HCT116 (cell line): Measurements from ENCODE around the gene FAM151A.

Source experiments
- CEBPB ChIP-seq: IDR thresholded peaks from 2 replicates; pipeline ENCODE4 v1.6.1; 2012; ENCODE audit warnings: low read depth
- EZH2 ChIP-seq: fragments of 200-600 bp; sonication (generic); IDR thresholded peaks from 2 replicates; pipeline ENCODE4 v1.6.1; 2017; ENCODE audit warnings: antibody characterized with exemption, mixed run types
- EZH2phosphoT487 ChIP-seq: fragments of 200-600 bp; IDR thresholded peaks from 2 replicates; pipeline ENCODE4 v1.6.1; 2018; ENCODE audit warnings: antibody characterized with exemption, borderline replicate concordance
- FOSL1 ChIP-seq: IDR thresholded peaks from 2 replicates; pipeline ENCODE4 v1.6.1; 2012; ENCODE audit warnings: low read depth
- POLR2A ChIP-seq: IDR thresholded peaks from 2 replicates; pipeline ENCODE4 v1.7.0; 2011; ENCODE audit warnings: borderline replicate concordance; ENCODE audit not compliant: insufficient read depth, insufficient read length; ENCODE audit errors: extremely low read depth
- POLR2AphosphoS5 ChIP-seq: IDR thresholded peaks from 2 replicates; pipeline ENCODE4 v1.6.1; 2011; ENCODE audit warnings: mild to moderate bottlenecking, low read depth, low read length, moderate library complexity
- REST ChIP-seq: IDR thresholded peaks from 2 replicates; pipeline ENCODE4 v1.6.1; 2012; ENCODE audit warnings: low read depth
- SP1 ChIP-seq: IDR thresholded peaks from 2 replicates; pipeline ENCODE4 v1.6.1; 2012; ENCODE audit warnings: low read depth
- YY1 ChIP-seq: IDR thresholded peaks from 2 replicates; pipeline ENCODE4 v1.6.1; 2011; ENCODE audit warnings: low read length, low read depth, moderate library complexity, mild to moderate bottlenecking; ENCODE audit not compliant: insufficient replicate concordance; ENCODE audit errors: extremely low read depth
- ZFX ChIP-seq: fragments of 450-650 bp; IDR thresholded peaks from 2 replicates; pipeline ENCODE4 v1.6.1; 2017
- TF ChIP-seq, protein P1 (sequence below), 3 experiments: fragments of 200-600 bp in 1 of 3; sonication (generic) in 1 of 3; IDR thresholded peaks in 2 of 3; conservative IDR thresholded peaks in 1 of 3; 2 replicates each; pipeline ENCODE4 v1.5.1; 2012 to 2017; ENCODE audit warnings: low read depth in 2 of 3, low read length in 2 of 3, antibody characterized with exemption in 1 of 3, borderline replicate concordance in 1 of 3, control low read depth in 1 of 3, mild to moderate bottlenecking in 1 of 3, mixed read lengths in 1 of 3, mixed run types in 1 of 3, moderate library complexity in 1 of 3; ENCODE audit not compliant: insufficient read depth in 1 of 3
- TF ChIP-seq, protein P2 (sequence below): IDR thresholded peaks from 2 replicates; pipeline ENCODE4 v1.6.1; 2012
- TF ChIP-seq, protein P3 (sequence below): IDR thresholded peaks from 2 replicates; pipeline ENCODE4 v1.6.1; 2011; ENCODE audit warnings: mild to moderate bottlenecking, low read length, moderate library complexity; ENCODE audit not compliant: insufficient replicate concordance; ENCODE audit errors: extremely low read depth

DNA sequence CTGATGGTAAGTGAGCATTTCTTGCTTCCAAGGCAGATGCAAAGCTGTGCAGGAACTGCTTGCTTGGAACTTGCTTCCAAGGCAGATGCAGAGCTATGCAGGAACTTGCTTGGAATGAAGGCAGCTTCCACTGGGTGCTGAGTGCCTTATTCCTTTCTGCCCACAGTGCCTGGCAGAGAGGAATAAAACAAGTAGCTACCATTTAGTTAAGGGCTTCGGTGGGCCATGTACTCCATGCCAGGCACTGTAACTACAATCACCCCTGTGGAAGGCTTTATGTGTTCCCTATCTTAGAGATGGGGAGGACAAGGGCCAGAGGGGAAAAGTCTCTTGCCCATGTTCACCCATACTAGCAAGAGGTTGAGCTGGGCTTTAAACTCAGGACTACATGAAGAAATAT is 26.6 kb upstream of the FAM151A start:
- TF ChIP-seq, protein P1, sequence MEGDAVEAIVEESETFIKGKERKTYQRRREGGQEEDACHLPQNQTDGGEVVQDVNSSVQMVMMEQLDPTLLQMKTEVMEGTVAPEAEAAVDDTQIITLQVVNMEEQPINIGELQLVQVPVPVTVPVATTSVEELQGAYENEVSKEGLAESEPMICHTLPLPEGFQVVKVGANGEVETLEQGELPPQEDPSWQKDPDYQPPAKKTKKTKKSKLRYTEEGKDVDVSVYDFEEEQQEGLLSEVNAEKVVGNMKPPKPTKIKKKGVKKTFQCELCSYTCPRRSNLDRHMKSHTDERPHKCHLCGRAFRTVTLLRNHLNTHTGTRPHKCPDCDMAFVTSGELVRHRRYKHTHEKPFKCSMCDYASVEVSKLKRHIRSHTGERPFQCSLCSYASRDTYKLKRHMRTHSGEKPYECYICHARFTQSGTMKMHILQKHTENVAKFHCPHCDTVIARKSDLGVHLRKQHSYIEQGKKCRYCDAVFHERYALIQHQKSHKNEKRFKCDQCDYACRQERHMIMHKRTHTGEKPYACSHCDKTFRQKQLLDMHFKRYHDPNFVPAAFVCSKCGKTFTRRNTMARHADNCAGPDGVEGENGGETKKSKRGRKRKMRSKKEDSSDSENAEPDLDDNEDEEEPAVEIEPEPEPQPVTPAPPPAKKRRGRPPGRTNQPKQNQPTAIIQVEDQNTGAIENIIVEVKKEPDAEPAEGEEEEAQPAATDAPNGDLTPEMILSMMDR (IDR thresholded peaks at IDR 0.05 in 2 of 3, conservative IDR thresholded peaks at IDR 0.05 in 1 of 3; ENCODE audit: borderline replicate concordance in 1 of 3, insufficient read depth in 1 of 3, low read depth in 2 of 3, low read length in 2 of 3), result no peak
- TF ChIP-seq, protein P2, sequence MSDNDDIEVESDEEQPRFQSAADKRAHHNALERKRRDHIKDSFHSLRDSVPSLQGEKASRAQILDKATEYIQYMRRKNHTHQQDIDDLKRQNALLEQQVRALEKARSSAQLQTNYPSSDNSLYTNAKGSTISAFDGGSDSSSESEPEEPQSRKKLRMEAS, result no peak
- no peak for TF ChIP-seq EZH2phosphoT487
- TF ChIP-seq POLR2A, result no peak
- TF ChIP-seq REST, result no peak
- TF ChIP-seq, protein P3, sequence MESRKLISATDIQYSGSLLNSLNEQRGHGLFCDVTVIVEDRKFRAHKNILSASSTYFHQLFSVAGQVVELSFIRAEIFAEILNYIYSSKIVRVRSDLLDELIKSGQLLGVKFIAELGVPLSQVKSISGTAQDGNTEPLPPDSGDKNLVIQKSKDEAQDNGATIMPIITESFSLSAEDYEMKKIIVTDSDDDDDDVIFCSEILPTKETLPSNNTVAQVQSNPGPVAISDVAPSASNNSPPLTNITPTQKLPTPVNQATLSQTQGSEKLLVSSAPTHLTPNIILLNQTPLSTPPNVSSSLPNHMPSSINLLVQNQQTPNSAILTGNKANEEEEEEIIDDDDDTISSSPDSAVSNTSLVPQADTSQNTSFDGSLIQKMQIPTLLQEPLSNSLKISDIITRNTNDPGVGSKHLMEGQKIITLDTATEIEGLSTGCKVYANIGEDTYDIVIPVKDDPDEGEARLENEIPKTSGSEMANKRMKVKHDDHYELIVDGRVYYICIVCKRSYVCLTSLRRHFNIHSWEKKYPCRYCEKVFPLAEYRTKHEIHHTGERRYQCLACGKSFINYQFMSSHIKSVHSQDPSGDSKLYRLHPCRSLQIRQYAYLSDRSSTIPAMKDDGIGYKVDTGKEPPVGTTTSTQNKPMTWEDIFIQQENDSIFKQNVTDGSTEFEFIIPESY, result no peak
- TF ChIP-seq SP1, result no peak
- no peak for TF ChIP-seq POLR2AphosphoS5
- no peak for TF ChIP-seq ZFX
- no peak for TF ChIP-seq YY1
- TF ChIP-seq CEBPB, result no peak
- no peak for TF ChIP-seq FOSL1
- TF ChIP-seq EZH2, result no peak
